Fibroblast of villous mesenchyme (primary cell): ENCODE results near the gene WNK2. TPM values are rescaled to one million over a fixed set of nuclear protein-coding genes. Genes with fewer than 3 reads are reported as not detected.

Experiments
- DNase-seq: peaks from one replicate; pipeline ENCODE4 v3.0.0-alpha.2; 2010; ENCODE audit warnings: low read depth
- H3K4me3 ChIP-seq: 2 replicates; pipeline ENCODE4 v1.5.1; 2011; ENCODE audit warnings: low read depth, mild to moderate bottlenecking, low read length
- total RNA-seq: library from RNA; depleted of rRNA; stranded (reverse); fragments of >200 nt; gene quantifications from 2 replicates; pipeline ENCODE4 v1.2.3, GENCODE V29; 2012
- TF ChIP-seq, protein P1 (sequence below): IDR thresholded peaks from 2 replicates; pipeline ENCODE4 v1.5.1; 2012; ENCODE audit warnings: low read depth, mild to moderate bottlenecking, low read length; ENCODE audit not compliant: insufficient read depth

WNK2 gene
- total RNA-seq, 1 donor: not detected

GRCh38 chr9:93301291-93301811, 117.4 kb downstream of the WNK2 start:
- TF ChIP-seq, protein P1, sequence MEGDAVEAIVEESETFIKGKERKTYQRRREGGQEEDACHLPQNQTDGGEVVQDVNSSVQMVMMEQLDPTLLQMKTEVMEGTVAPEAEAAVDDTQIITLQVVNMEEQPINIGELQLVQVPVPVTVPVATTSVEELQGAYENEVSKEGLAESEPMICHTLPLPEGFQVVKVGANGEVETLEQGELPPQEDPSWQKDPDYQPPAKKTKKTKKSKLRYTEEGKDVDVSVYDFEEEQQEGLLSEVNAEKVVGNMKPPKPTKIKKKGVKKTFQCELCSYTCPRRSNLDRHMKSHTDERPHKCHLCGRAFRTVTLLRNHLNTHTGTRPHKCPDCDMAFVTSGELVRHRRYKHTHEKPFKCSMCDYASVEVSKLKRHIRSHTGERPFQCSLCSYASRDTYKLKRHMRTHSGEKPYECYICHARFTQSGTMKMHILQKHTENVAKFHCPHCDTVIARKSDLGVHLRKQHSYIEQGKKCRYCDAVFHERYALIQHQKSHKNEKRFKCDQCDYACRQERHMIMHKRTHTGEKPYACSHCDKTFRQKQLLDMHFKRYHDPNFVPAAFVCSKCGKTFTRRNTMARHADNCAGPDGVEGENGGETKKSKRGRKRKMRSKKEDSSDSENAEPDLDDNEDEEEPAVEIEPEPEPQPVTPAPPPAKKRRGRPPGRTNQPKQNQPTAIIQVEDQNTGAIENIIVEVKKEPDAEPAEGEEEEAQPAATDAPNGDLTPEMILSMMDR: no peak
- no peak for DNase-seq

GRCh38 chr9:93301911-93302541, 118.1 kb downstream of the WNK2 start:
- H3K4me3 ChIP-seq: no peak overlapping the region
- no peak for DNase-seq

More at GRCh38 chr9:93301291-93301811, 117.4 kb downstream of the WNK2 start:
- H3K4me3 ChIP-seq: no peak overlapping the region

DNA sequence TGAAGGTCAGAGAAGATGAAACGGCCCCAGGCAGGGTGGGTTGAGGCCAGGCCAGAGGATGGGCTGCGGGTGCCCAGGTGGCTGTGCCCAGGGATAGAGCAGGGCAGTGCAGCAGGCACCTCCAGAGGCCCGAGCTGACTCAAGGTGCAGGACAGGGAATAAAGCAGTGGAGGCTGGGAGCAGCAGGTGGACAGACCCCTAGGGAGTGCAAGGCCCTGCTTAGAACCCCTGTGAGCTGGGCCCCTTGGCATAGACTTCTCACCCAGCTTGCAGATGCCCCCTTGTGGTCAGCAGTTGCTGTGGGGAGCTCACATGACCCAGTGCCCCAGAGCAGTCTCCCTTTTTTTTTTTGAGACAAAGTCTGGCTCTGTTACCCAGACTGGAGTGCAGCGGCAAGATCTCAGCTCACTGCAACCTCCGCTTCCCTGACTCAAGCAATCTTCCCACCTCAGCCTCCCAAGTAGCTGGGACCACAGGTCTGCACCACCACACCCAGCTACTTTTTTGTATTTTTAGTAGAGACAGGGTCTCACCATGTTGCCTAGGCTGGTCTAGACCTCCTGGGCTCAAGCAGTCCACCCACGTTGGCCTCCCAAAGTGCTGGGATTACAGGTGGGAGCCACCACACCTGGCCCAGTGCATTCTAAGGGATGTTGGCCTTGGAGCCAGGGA, 118.8 kb downstream of the WNK2 start:
- no peak overlapping the region for H3K4me3 ChIP-seq
- DNase-seq: peak; percentile 66
- TF ChIP-seq, protein P1: peak; percentile 69

More at GRCh38 chr9:93301911-93302541, 118.1 kb downstream of the WNK2 start:
- TF ChIP-seq, protein P1: no peak

DNA sequence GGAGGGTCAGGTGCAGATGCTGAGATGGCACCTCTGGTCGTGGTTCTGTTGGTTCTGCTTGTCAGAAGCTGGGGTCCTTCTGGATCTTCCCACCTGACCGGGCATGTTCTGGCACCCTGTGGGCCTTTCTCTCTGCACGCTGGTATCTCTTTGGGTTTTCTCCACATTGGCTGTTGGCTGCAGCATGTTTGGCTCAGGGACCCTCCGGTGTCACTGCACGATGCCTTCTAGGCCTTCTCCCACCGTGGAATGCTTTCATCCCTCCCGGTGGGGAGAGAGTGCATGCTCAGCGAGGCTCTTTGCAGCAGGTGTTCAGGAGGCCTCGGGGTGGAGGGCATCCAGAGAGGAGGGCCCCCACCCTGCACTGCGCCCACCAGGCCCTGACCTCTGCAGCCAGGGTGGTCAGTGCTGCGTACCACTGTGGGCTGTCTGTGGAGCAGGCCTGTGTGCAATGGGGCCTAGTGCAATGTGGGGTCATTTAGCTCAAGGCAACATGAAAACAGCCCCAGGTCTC, 119.4 kb downstream of the WNK2 start:
- TF ChIP-seq, protein P1: no peak
- H3K4me3 ChIP-seq: no peak overlapping the region
- DNase-seq: no peak

GRCh38 chr9:93303806-93304573, 120.1 kb downstream of the WNK2 start:
- H3K4me3 ChIP-seq: no peak overlapping the region
- TF ChIP-seq, protein P1: no peak
- no peak for DNase-seq
